ENCODE data around the gene EPHA5.
A peak's percentile ranks its signal among the peaks of the same experiment; 100 is the strongest.

EPHA5 gene

DNA sequence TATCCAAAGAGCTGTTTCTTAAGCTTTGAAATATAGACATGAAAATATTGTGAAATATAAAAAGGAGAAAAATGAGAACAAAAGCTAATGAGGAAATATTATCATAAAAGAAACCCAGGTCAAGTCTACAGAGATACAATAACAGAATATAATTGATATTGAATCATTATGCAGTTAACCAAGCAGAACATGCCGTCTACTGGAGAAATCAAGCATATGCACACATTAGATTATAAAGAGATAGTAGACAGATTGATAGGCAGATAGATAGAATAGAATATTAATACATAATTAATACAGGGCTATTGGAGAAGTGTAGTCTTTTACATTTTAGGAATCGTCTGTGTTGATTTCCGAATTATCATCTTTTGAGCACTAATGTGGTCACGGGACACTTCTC lies 208.5 kb downstream of the EPHA5 start:
- TF ChIP-seq RAD21 (IDR thresholded peaks at IDR 0.05; ENCODE audit: low read depth), result 0 out of 2 replicates have a peak, but pooled peaks have one; percentile 3
- TF ChIP-seq TEAD4 (IDR thresholded peaks at IDR 0.05), result no peak

DNA sequence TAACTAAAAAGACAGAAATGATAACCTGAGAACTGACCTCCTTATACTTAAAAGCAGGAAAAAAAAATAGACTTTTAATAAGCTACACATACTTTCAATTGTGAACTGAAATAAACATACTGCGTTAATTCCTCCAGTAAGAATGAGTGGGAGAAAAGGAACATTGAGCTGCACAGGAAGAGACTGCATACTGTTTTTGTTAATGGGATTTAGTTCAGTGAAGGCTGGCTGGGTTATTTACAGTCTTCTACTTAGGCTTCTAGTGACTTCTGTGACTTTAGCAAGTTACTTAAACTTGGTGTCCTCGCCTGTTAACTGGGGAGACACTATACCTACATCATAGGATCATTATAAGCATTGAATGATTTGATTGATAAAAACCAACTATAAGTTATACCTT lies 213.3 kb downstream of the EPHA5 start:
- TF ChIP-seq TAF1 (IDR thresholded peaks at IDR 0.05; ENCODE audit: low read depth), result no peak

DNA sequence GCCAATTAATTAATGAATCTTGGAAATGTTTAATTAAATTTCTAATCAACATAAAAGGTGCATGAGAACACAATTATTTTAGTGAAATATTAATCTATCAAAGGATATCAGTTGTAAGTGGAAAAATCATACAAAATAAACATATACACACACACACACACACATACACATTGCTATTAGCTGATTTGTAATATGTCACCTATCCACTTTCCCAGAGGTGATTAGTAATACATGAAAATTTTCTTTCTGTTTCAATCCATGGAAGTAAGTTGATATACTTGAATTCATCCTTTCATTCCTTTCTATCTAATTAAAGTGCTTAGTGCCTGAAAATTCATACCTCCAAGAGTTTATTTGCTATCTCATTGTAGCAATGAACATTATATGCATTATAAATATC lies 213.7 kb downstream of the EPHA5 start:
- TF ChIP-seq TEAD4 (IDR thresholded peaks at IDR 0.05), result no peak
- TF ChIP-seq TCF12 (IDR thresholded peaks at IDR 0.05; ENCODE audit: low read depth), result no peak
- TF ChIP-seq ZBTB7A (IDR thresholded peaks at IDR 0.05; ENCODE audit: low read depth), result no peak
- TF ChIP-seq, protein P1, sequence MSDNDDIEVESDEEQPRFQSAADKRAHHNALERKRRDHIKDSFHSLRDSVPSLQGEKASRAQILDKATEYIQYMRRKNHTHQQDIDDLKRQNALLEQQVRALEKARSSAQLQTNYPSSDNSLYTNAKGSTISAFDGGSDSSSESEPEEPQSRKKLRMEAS (IDR thresholded peaks at IDR 0.05), result no peak
- TF ChIP-seq NFIC (IDR thresholded peaks at IDR 0.05), result no peak
- TF ChIP-seq FOXM1 (IDR thresholded peaks at IDR 0.05; ENCODE audit: borderline replicate concordance, low read depth), result no peak
- no peak for TF ChIP-seq TAF1 (IDR thresholded peaks at IDR 0.05; ENCODE audit: low read depth)
- no peak for TF ChIP-seq EP300 (IDR thresholded peaks at IDR 0.05; ENCODE audit: borderline replicate concordance)
- TF ChIP-seq, protein P2, sequence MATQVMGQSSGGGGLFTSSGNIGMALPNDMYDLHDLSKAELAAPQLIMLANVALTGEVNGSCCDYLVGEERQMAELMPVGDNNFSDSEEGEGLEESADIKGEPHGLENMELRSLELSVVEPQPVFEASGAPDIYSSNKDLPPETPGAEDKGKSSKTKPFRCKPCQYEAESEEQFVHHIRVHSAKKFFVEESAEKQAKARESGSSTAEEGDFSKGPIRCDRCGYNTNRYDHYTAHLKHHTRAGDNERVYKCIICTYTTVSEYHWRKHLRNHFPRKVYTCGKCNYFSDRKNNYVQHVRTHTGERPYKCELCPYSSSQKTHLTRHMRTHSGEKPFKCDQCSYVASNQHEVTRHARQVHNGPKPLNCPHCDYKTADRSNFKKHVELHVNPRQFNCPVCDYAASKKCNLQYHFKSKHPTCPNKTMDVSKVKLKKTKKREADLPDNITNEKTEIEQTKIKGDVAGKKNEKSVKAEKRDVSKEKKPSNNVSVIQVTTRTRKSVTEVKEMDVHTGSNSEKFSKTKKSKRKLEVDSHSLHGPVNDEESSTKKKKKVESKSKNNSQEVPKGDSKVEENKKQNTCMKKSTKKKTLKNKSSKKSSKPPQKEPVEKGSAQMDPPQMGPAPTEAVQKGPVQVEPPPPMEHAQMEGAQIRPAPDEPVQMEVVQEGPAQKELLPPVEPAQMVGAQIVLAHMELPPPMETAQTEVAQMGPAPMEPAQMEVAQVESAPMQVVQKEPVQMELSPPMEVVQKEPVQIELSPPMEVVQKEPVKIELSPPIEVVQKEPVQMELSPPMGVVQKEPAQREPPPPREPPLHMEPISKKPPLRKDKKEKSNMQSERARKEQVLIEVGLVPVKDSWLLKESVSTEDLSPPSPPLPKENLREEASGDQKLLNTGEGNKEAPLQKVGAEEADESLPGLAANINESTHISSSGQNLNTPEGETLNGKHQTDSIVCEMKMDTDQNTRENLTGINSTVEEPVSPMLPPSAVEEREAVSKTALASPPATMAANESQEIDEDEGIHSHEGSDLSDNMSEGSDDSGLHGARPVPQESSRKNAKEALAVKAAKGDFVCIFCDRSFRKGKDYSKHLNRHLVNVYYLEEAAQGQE (IDR thresholded peaks at IDR 0.05; ENCODE audit: low read depth), result no peak
- TF ChIP-seq EGR1 (IDR thresholded peaks at IDR 0.05), result no peak
- TF ChIP-seq RAD21 (IDR thresholded peaks at IDR 0.05; ENCODE audit: low read depth), result no peak
- no peak for TF ChIP-seq CEBPB (IDR thresholded peaks at IDR 0.05)
- TF ChIP-seq YY1 (IDR thresholded peaks at IDR 0.05; ENCODE audit: low read depth), result no peak
- TF ChIP-seq CREB1 (IDR thresholded peaks at IDR 0.05; ENCODE audit: low read depth), result no peak
- TF ChIP-seq, protein P3, sequence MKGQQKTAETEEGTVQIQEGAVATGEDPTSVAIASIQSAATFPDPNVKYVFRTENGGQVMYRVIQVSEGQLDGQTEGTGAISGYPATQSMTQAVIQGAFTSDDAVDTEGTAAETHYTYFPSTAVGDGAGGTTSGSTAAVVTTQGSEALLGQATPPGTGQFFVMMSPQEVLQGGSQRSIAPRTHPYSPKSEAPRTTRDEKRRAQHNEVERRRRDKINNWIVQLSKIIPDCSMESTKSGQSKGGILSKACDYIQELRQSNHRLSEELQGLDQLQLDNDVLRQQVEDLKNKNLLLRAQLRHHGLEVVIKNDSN (IDR thresholded peaks at IDR 0.05), result no peak

DNA sequence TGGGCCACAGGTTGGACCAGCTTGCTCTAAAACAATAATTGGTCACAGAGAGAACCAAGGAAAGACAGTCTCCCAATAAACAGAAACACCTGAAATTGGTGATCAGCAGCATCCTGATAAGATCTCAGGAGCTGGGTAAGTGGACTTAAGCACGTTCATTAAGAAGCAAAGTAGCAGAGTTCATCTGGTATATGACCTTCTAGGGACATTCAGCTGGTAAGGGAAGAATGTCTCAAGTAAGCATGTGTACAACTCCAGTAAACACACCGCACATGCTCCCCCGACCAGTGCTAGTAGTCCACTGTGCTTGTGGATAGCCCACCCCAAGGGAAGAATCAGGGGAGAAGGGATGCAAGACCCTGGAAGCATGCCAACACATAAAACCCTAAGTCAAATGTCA lies 216.9 kb downstream of the EPHA5 start:
- TF ChIP-seq TCF12 (IDR thresholded peaks at IDR 0.05; ENCODE audit: low read depth) (no peak), TAF1 (IDR thresholded peaks at IDR 0.05; ENCODE audit: low read depth) (no peak), ZBTB7A (IDR thresholded peaks at IDR 0.05; ENCODE audit: low read depth) (no peak), TEAD4 (IDR thresholded peaks at IDR 0.05) (no peak), NFIC (IDR thresholded peaks at IDR 0.05) (no peak), CREB1 (IDR thresholded peaks at IDR 0.05; ENCODE audit: low read depth) (no peak), EGR1 (IDR thresholded peaks at IDR 0.05) (no peak)

DNA sequence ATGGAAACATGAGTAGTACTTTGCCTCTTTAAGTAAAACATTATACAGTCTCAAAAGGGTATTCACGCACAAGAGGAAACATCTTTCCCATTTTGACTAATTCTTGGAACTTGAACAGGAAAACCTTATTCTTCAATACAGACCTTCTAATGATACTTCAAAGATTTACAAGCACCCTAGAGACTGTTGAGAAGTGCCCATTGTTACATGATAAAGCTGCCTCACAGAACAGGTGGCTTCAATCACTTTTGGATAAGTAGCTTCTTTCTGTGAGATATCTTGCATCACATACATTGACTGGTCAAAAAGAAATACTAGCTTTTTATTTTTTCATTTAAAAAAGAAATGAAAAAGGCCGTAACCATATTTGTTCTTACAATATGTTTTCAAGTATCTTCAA lies 219.4 kb downstream of the EPHA5 start:
- TF ChIP-seq FOXM1 (IDR thresholded peaks at IDR 0.05; ENCODE audit: borderline replicate concordance, low read depth) (no peak), CREB1 (IDR thresholded peaks at IDR 0.05; ENCODE audit: low read depth) (no peak), NFIC (IDR thresholded peaks at IDR 0.05) (no peak), EP300 (IDR thresholded peaks at IDR 0.05; ENCODE audit: borderline replicate concordance) (no peak), TCF12 (IDR thresholded peaks at IDR 0.05; ENCODE audit: low read depth) (no peak), RAD21 (IDR thresholded peaks at IDR 0.05; ENCODE audit: low read depth) (no peak), YY1 (IDR thresholded peaks at IDR 0.05; ENCODE audit: low read depth) (no peak), CEBPB (IDR thresholded peaks at IDR 0.05) (no peak), TAF1 (IDR thresholded peaks at IDR 0.05; ENCODE audit: low read depth) (no peak), ZBTB7A (IDR thresholded peaks at IDR 0.05; ENCODE audit: low read depth) (no peak), EGR1 (IDR thresholded peaks at IDR 0.05) (no peak), TEAD4 (IDR thresholded peaks at IDR 0.05) (no peak)
- TF ChIP-seq, protein P2 (IDR thresholded peaks at IDR 0.05; ENCODE audit: low read depth), result no peak
- TF ChIP-seq, protein P1 (IDR thresholded peaks at IDR 0.05), result no peak
- TF ChIP-seq, protein P3 (IDR thresholded peaks at IDR 0.05), result no peak

DNA sequence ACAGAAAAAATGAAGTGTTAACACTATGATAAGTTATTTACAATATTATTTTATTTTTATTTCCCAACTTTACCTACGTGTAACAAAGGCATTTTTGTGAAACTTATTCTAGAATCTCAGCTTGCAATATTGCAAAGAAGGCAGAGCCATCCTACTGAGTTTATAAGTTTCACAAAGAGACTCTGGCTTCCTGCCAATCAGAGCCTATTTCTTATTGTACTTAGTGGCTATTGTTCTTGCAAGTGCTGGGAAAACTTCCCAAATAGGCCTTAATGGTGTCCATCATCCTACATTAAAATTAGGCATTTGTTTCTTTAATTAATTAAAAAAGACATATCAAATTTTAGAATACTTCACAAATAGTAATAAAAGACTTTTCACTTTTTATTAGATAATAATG lies 233.2 kb downstream of the EPHA5 start:
- peak; percentile 65 for TF ChIP-seq NFIC (IDR thresholded peaks at IDR 0.05)
- TF ChIP-seq EP300 (IDR thresholded peaks at IDR 0.05; ENCODE audit: borderline replicate concordance), result no peak

DNA sequence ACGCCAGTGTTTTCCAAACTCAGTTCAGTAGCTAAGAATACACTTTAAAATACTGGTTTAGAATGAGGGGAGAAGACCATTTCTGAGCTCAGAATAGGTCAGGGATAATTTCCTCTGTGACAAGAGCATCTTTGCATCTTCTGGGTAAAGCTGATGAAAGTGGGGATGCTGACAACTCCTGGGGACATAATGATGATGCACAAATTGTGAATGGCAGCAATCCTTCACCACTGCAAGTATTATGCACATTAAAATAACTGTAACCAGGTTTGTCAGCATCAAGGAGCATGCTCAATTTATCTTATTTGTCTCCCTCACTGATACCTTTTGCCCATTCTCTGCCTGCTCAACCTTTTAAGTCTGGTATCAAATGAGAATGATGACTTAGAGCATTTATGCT lies 248.2 kb downstream of the EPHA5 start:
- TF ChIP-seq FOXM1 (IDR thresholded peaks at IDR 0.05; ENCODE audit: borderline replicate concordance, low read depth) (no peak), CEBPB (IDR thresholded peaks at IDR 0.05) (no peak), NFIC (IDR thresholded peaks at IDR 0.05) (no peak), EP300 (IDR thresholded peaks at IDR 0.05; ENCODE audit: borderline replicate concordance) (no peak), CREB1 (IDR thresholded peaks at IDR 0.05; ENCODE audit: low read depth) (no peak), TCF12 (IDR thresholded peaks at IDR 0.05; ENCODE audit: low read depth) (no peak), RAD21 (IDR thresholded peaks at IDR 0.05; ENCODE audit: low read depth) (no peak), ZBTB7A (IDR thresholded peaks at IDR 0.05; ENCODE audit: low read depth) (no peak), TEAD4 (IDR thresholded peaks at IDR 0.05) (no peak), TAF1 (IDR thresholded peaks at IDR 0.05; ENCODE audit: low read depth) (no peak)
- TF ChIP-seq, protein P1 (IDR thresholded peaks at IDR 0.05), result no peak
- TF ChIP-seq, protein P3 (IDR thresholded peaks at IDR 0.05), result no peak
- TF ChIP-seq, protein P2 (IDR thresholded peaks at IDR 0.05; ENCODE audit: low read depth), result no peak

All from Ishikawa (cell line).